ENCODE measurements around the gene MAPK7.

Gene MAPK7

GRCh38 chr17:19401321-19402010 lies 23.2 kb downstream of the MAPK7 start:
- no peak for DNase-seq (ENCODE audit: low read depth in 2 of 2)

GRCh38 chr17:19402171-19402570 lies 23.9 kb downstream of the MAPK7 start:
- DNase-seq (ENCODE audit: low read depth in 2 of 2), result no peak

- no peak for DNase-seq (ENCODE audit: low read depth in 2 of 2)
Measured at GRCh38 chr17:19403021-19403420, 24.7 kb downstream of the MAPK7 start.

GRCh38 chr17:19404264-19404663 lies 26.0 kb downstream of the MAPK7 start:
- DNase-seq (ENCODE audit: low read depth in 2 of 2), result no peak

GRCh38 chr17:19405114-19405513 lies 26.8 kb downstream of the MAPK7 start:
- no peak for DNase-seq (ENCODE audit: low read depth in 2 of 2)

- DNase-seq (ENCODE audit: low read depth in 2 of 2), result no peak
Measured at GRCh38 chr17:19407601-19408345, 29.5 kb downstream of the MAPK7 start.

GRCh38 chr17:19408346-19408710 lies 30.0 kb downstream of the MAPK7 start:
- DNase-seq (ENCODE audit: low read depth in 2 of 2), result no peak

- DNase-seq (ENCODE audit: low read depth in 2 of 2), result no peak
Measured at GRCh38 chr17:19409066-19409465, 30.8 kb downstream of the MAPK7 start.

GRCh38 chr17:19409509-19409908 lies 31.2 kb downstream of the MAPK7 start:
- no peak for DNase-seq (ENCODE audit: low read depth in 2 of 2)

- no peak for DNase-seq (ENCODE audit: low read depth in 2 of 2)
Measured at GRCh38 chr17:19410091-19410490, 31.8 kb downstream of the MAPK7 start.

- DNase-seq (ENCODE audit: low read depth in 2 of 2), result no peak
Measured at GRCh38 chr17:19410875-19411620, 32.8 kb downstream of the MAPK7 start, which contains the start of gene RNF112. Gene RNF112 (plus strand): TSS chr17:19411232. CDS start chr17:19411409, 177 bp downstream.

GRCh38 chr17:19411631-19412030 lies 33.3 kb downstream of the MAPK7 start:
- DNase-seq (ENCODE audit: low read depth in 2 of 2), result no peak

GRCh38 chr17:19412510-19412909 lies 34.2 kb downstream of the MAPK7 start:
- no peak for DNase-seq (ENCODE audit: low read depth in 2 of 2)

GRCh38 chr17:19412984-19413383 lies 34.7 kb downstream of the MAPK7 start:
- no peak for DNase-seq (ENCODE audit: low read depth in 2 of 2)

GRCh38 chr17:19413761-19414160 lies 35.5 kb downstream of the MAPK7 start:
- no peak for DNase-seq (ENCODE audit: low read depth in 2 of 2)

- no peak for DNase-seq (ENCODE audit: low read depth in 2 of 2)
Measured at GRCh38 chr17:19414396-19415280, 36.3 kb downstream of the MAPK7 start.

GRCh38 chr17:19415311-19415710 lies 37.0 kb downstream of the MAPK7 start:
- no peak for DNase-seq (ENCODE audit: low read depth in 2 of 2)

- no peak for DNase-seq (ENCODE audit: low read depth in 2 of 2)
Measured at GRCh38 chr17:19415806-19416775, 37.8 kb downstream of the MAPK7 start.

GRCh38 chr17:19417611-19418010 lies 39.3 kb downstream of the MAPK7 start:
- DNase-seq (ENCODE audit: low read depth in 2 of 2), result no peak

GRCh38 chr17:19418251-19418992 lies 40.1 kb downstream of the MAPK7 start:
- no peak for DNase-seq (ENCODE audit: low read depth in 2 of 2)
